Measurements from ENCODE around the gene TTC34. TPM values are rescaled to one million over a fixed set of nuclear protein-coding genes. Genes with fewer than 3 reads are reported as not detected.

TTC34 gene
- total and polyA plus RNA-seq, 2 of the 13 experiments (the other 11 are each of a cell fraction or from before 2014, with no cell fraction given): 0.07 to 0.11 TPM

- TF ChIP-seq IRX3 (CRISPR knock-in tag; IDR thresholded peaks at IDR 0.05; ENCODE audit: borderline replicate concordance, low read depth) (no peak), NFKBIZ (CRISPR knock-in tag; IDR thresholded peaks at IDR 0.05) (no peak), XRCC5 (optimal IDR thresholded peaks at IDR 0.05; ENCODE audit: low read length) (peak; percentile 27), ZFP36 (IDR thresholded peaks at IDR 0.05; ENCODE audit: borderline replicate concordance, low read depth, low read length, partially characterized antibody) (peak; percentile 92), ARHGAP35 (CRISPR knock-in tag; IDR thresholded peaks at IDR 0.05; ENCODE audit: borderline replicate concordance) (no peak), HMGA1 (CRISPR knock-in tag; conservative IDR thresholded peaks at IDR 0.05) (no peak), PAX8 (CRISPR knock-in tag; IDR thresholded peaks at IDR 0.05; ENCODE audit: borderline replicate concordance) (no peak), MED8 (CRISPR knock-in tag; IDR thresholded peaks at IDR 0.05; ENCODE audit: insufficient replicate concordance) (no peak), MAF1 (CRISPR knock-in tag; IDR thresholded peaks at IDR 0.05; ENCODE audit: borderline replicate concordance) (no peak), MEIS2 (CRISPR knock-in tag; IDR thresholded peaks at IDR 0.05) (no peak), ZNF784 (CRISPR knock-in tag; IDR thresholded peaks at IDR 0.05; ENCODE audit: borderline replicate concordance) (no peak), ZNF879 (CRISPR knock-in tag; IDR thresholded peaks at IDR 0.05) (no peak), MXI1 (IDR thresholded peaks at IDR 0.05; ENCODE audit: borderline replicate concordance, low read depth, low read length) (no peak), ZNF768 (CRISPR knock-in tag; IDR thresholded peaks at IDR 0.05) (no peak), SOX13 (IDR thresholded peaks at IDR 0.05) (no peak), SOX13 (CRISPR knock-in tag; conservative IDR thresholded peaks at IDR 0.05 in 1 of 2, IDR thresholded peaks at IDR 0.05 in 1 of 2) (peak in 1 of 2 experiments; percentile 16; a peak in 1 of 4 replicates), SNAPC4 (CRISPR knock-in tag; IDR thresholded peaks at IDR 0.05) (no peak), BCL6 (CRISPR knock-in tag; IDR thresholded peaks at IDR 0.05) (0 out of 2 replicates have a peak, but pooled peaks have one; percentile 50), ZNF615 (CRISPR knock-in tag; IDR thresholded peaks at IDR 0.05; ENCODE audit: borderline replicate concordance) (no peak), CHD4 (IDR thresholded peaks at IDR 0.05; ENCODE audit: borderline replicate concordance, low read length) (no peak), THAP8 (CRISPR knock-in tag; IDR thresholded peaks at IDR 0.05; ENCODE audit: borderline replicate concordance) (no peak), ASH2L (IDR thresholded peaks at IDR 0.05; ENCODE audit: insufficient read length, low read depth, low read length) (no peak)
Observed at GRCh38 chr1:2810899-2811532, 9.5 kb upstream of the TTC34 start (continued).

Data from HepG2 (cell line).